Uterus (tissue), 4 donors: ENCODE data around the gene MYO9A. TPM values are rescaled to one million over a fixed set of nuclear protein-coding genes. Genes with fewer than 3 reads are reported as not detected.

Source experiments
- DNase-seq, 2 donors: peaks; one replicate each; pipeline ENCODE4 v3.0.0-alpha.2; 2019 to 2020
- H3K27ac ChIP-seq, 2 donors: fragments of 200-600 bp; sonication (generic); 1 replicate in 1 of 2; 2 replicates in 1 of 2; pipeline ENCODE4 v1.5.1; 2016 to 2018
- H3K27me3 ChIP-seq, 2 donors: fragments of 200-600 bp; sonication (generic); one replicate each; pipeline ENCODE4 v1.5.1; 2018 to 2019; ENCODE audit warnings: control low read depth in 1 of 2
- H3K36me3 ChIP-seq, 2 donors: fragments of 200-600 bp; sonication (generic); one replicate each; pipeline ENCODE4 v1.5.1; 2019; ENCODE audit warnings: control low read depth in 1 of 2
- H3K4me1 ChIP-seq, 2 donors: fragments of 200-600 bp; sonication (generic); one replicate each; pipeline ENCODE4 v1.5.1; 2018 to 2019; ENCODE audit warnings: control low read depth in 1 of 2
- H3K4me3 ChIP-seq, 2 donors: fragments of 200-600 bp; sonication (generic); 1 replicate in 1 of 2; 2 replicates in 1 of 2; pipeline ENCODE4 v1.5.1; 2018 to 2019; ENCODE audit warnings: mild to moderate bottlenecking in 1 of 2
- H3K9me3 ChIP-seq, 2 donors: fragments of 200-600 bp; sonication (generic); one replicate each; pipeline ENCODE4 v1.5.1; 2019; ENCODE audit warnings: control low read depth in 1 of 2
- POLR2A ChIP-seq, 2 donors: fragments of 450-650 bp; IDR thresholded peaks; one replicate each; pipeline ENCODE4 v1.6.1; 2016; ENCODE audit warnings: antibody characterized with exemption in 2 of 2, mild to moderate bottlenecking in 1 of 2, moderate library complexity in 1 of 2
- intact Hi-C: fragments of 100-400 bp; cut with DNase I; formaldehyde crosslinking; loops from one replicate; pipeline ENCODE4 v1.15.1; 2023; ENCODE audit warnings: low total_unique reads
- total RNA-seq, 4 donors: library from RNA; depleted of rRNA in 3 of 4; stranded (reverse); fragments of >200 nt in 3 of 4; gene quantifications; one replicate each; pipeline versions ENCODE4 v1.1.0 to v1.2.4, GENCODE V29; 2014 to 2023
- TF ChIP-seq, protein P1 (sequence below), 4 experiments: fragments of 200-600 bp in 2 of 4; fragments of 450-650 bp in 2 of 4; sonication (generic) in 2 of 4; IDR thresholded peaks; one replicate each; pipeline ENCODE4 v1.5.1; 2016 to 2019; ENCODE audit warnings: antibody characterized with exemption in 4 of 4, mild to moderate bottlenecking in 2 of 4, moderate library complexity in 1 of 4
- donor health status: DM: yes; HTN: yes; CAD: no.

The MYO9A gene
- total RNA-seq, 4 donors from 2014 or later, result 45.6 to 141 (median 90.0) TPM

GRCh38 chr15:71920573-71920972, 197.4 kb downstream of the MYO9A start:
- no peak for DNase-seq
- Histone ChIP-seq H3K4me1 (no peaks in the 10 kb centered on the region), H3K9me3 (no peaks in the 10 kb centered on the region), H3K36me3 (no peaks in the 10 kb centered on the region), H3K27me3 (no peaks in the 10 kb centered on the region), H3K4me3 (no peak overlapping the region), H3K27ac (no peak overlapping the region)
- no peak for TF ChIP-seq POLR2A (IDR thresholded peaks at IDR 0.05)
- TF ChIP-seq, protein P1, sequence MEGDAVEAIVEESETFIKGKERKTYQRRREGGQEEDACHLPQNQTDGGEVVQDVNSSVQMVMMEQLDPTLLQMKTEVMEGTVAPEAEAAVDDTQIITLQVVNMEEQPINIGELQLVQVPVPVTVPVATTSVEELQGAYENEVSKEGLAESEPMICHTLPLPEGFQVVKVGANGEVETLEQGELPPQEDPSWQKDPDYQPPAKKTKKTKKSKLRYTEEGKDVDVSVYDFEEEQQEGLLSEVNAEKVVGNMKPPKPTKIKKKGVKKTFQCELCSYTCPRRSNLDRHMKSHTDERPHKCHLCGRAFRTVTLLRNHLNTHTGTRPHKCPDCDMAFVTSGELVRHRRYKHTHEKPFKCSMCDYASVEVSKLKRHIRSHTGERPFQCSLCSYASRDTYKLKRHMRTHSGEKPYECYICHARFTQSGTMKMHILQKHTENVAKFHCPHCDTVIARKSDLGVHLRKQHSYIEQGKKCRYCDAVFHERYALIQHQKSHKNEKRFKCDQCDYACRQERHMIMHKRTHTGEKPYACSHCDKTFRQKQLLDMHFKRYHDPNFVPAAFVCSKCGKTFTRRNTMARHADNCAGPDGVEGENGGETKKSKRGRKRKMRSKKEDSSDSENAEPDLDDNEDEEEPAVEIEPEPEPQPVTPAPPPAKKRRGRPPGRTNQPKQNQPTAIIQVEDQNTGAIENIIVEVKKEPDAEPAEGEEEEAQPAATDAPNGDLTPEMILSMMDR (IDR thresholded peaks at IDR 0.05), result no peak
- intact Hi-C loops, result no loop called here

GRCh38 chr15:71916834-71917233, 201.1 kb downstream of the MYO9A start:
- intact Hi-C loops, result no loop called here
- Histone ChIP-seq H3K36me3 (no peaks in the 10 kb centered on the region), H3K27me3 (no peaks in the 10 kb centered on the region), H3K9me3 (no peaks in the 10 kb centered on the region), H3K4me1 (no peaks in the 10 kb centered on the region), H3K27ac (no peak overlapping the region), H3K4me3 (no peak overlapping the region)
- no peak for DNase-seq
- no peak for TF ChIP-seq POLR2A (IDR thresholded peaks at IDR 0.05)
- TF ChIP-seq, protein P1 (IDR thresholded peaks at IDR 0.05), result no peak

DNA sequence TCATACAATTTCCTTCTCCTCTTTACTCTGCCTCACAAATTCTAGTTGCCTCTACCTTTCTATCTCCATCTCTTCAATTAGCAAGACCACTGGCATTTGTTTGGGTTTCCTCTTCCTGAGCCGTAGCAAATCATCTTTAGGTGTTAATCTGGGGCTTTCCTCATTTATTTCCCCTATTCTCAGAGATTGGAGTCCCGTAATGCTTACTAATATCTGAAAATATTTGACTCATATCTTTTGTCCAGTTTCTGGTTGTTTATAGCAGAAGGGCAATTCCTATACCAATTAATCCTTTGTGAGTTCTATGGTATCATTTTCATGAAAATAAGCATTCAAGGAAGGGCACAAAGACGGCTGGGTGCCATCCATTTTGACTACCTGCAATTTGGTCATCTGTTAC, 203.9 kb downstream of the MYO9A start:
- intact Hi-C loops, result no loop called here
- H3K27ac ChIP-seq, result no peak overlapping the region
- no peaks in the 10 kb centered on the region for H3K27me3 ChIP-seq
- H3K36me3 ChIP-seq, result no peaks in the 10 kb centered on the region
- H3K4me3 ChIP-seq, result no peak overlapping the region
- no peaks in the 10 kb centered on the region for H3K4me1 ChIP-seq
- H3K9me3 ChIP-seq, result no peaks in the 10 kb centered on the region
- TF ChIP-seq, protein P1 (IDR thresholded peaks at IDR 0.05), result no peak
- no peak for TF ChIP-seq POLR2A (IDR thresholded peaks at IDR 0.05)
- DNase-seq, result no peak

- H3K27me3 ChIP-seq, result no peaks in the 10 kb centered on the region
- no peak overlapping the region for H3K27ac ChIP-seq
- TF ChIP-seq POLR2A (IDR thresholded peaks at IDR 0.05), result no peak
- TF ChIP-seq, protein P1 (IDR thresholded peaks at IDR 0.05), result no peak
- H3K9me3 ChIP-seq, result no peaks in the 10 kb centered on the region
- DNase-seq, result no peak
- intact Hi-C loops, result no loop called here
- H3K36me3 ChIP-seq, result no peaks in the 10 kb centered on the region
- H3K4me1 ChIP-seq, result no peaks in the 10 kb centered on the region
- no peak overlapping the region for H3K4me3 ChIP-seq
Observed at GRCh38 chr15:71899674-71900073, 218.3 kb downstream of the MYO9A start.

GRCh38 chr15:71893691-71894090, 224.3 kb downstream of the MYO9A start:
- intact Hi-C loops, result no loop called here
- Histone ChIP-seq H3K27ac (no peak overlapping the region), H3K9me3 (no peaks in the 10 kb centered on the region), H3K36me3 (no peaks in the 10 kb centered on the region), H3K4me3 (no peak overlapping the region), H3K4me1 (no peaks in the 10 kb centered on the region), H3K27me3 (no peaks in the 10 kb centered on the region)
- no peak for DNase-seq
- TF ChIP-seq, protein P1 (IDR thresholded peaks at IDR 0.05), result no peak
- no peak for TF ChIP-seq POLR2A (IDR thresholded peaks at IDR 0.05)
